GM12892 (cell line): ENCODE measurements around the gene PPP2R5C.

ENCODE experiments used
- POLR2A ChIP-seq: IDR thresholded peaks from 2 replicates; pipeline ENCODE4 v1.6.1; 2011; ENCODE audit warnings: low read depth, low read length, control low read depth
- POLR2AphosphoS5 ChIP-seq: IDR thresholded peaks from 2 replicates; pipeline ENCODE4 v1.6.1; 2011; ENCODE audit warnings: low read depth, low read length, control low read depth
- TAF1 ChIP-seq: IDR thresholded peaks from 2 replicates; pipeline ENCODE4 v1.6.1; 2011; ENCODE audit warnings: low read depth, mild to moderate bottlenecking, control low read depth, low read length, borderline replicate concordance

DNA sequence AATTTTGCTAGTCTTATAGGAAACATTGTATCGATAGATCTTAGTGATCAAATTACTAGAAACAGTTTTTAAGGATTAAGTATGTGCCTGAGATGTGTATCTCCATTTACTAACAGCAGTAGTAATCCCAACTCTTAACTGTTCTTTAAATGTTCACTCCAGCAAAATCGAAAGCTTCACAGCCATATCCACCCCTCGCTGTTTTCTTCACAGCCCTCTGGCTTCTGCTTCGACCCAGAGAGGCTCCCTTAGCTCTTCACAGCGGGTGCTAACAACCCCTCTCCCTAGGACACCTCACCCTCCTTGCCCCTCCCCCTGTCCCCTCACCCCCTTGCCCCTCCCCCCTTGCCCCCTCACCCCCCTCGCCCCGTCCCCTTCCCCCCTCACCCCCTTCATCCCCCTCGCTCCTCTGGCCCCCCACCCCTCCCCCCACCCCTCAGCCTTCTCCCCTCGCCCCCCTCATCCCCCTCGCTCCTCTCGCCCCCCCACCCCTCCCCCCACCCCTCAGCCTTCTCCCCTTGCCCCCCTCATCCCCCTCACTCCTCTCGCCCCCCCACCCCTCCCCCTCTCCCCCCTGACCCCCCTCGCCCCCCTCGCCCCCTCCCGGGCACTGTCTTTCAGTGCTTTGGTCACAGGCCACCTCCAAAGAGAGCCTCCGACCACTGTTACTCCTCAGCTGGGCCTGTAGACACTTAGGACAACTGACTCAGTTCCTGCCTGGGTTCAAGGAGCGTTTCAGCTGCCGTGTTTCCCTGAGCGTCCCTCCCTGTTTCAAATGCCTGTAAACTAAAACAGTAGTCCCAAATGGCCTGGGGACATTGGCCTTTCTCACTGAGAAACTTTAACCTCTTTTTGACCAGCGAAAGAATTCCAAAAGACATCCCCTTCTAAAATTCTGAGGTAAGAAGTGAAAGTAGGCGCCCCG is 156.8 kb downstream of the PPP2R5C start:
- TF ChIP-seq POLR2A = no peak
- TF ChIP-seq TAF1 = no peak
- TF ChIP-seq POLR2AphosphoS5 = no peak
